ENCODE measurements around the gene PIMREG.

Gene PIMREG

DNA sequence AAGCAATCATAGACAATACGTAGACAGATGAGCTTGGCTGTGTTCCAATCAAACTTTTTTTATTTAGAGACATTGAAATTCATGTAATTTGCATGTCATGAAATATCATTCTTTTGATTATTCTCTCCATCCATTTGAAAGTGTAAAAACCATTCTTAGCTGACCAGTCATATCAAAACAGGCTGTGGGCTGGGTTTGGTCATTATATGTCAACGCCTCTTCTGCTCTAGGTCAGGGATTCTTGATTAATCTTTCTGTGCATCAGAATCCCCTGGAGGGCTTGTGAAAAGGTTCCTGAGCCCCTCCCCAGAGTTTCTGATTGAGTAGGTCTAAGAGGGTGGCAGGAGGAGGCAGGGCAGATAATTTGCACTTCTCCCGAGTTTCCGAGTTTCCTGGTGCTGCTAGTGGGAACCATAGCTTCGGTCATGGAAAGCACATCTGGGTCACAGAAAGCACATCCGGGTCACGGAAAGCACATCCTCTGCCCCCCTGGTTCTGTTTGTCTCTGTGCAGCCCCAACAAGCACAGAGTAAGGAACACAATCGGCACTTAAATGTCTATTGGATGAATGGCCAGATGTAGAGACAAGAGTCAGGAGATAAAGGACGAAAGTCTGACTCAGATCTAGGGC lies 16.4 kb downstream of the PIMREG start:
- no peak overlapping the region for H3K4me3 ChIP-seq (ENCODE audit: low read depth, low read length)
- H3K27ac ChIP-seq = no peak overlapping the region
- no peak for TF ChIP-seq CTCF (IDR thresholded peaks at IDR 0.05; ENCODE audit: low read depth, low read length)
- DNase-seq = no peak
- no peaks in the 10 kb centered on the region for H3K36me3 ChIP-seq
- no peaks in the 10 kb centered on the region for H3K27me3 ChIP-seq (ENCODE audit: insufficient read depth, low read depth, severe bottlenecking)
- no peaks in the 10 kb centered on the region for H3K9me3 ChIP-seq (ENCODE audit: severe bottlenecking)

DNA sequence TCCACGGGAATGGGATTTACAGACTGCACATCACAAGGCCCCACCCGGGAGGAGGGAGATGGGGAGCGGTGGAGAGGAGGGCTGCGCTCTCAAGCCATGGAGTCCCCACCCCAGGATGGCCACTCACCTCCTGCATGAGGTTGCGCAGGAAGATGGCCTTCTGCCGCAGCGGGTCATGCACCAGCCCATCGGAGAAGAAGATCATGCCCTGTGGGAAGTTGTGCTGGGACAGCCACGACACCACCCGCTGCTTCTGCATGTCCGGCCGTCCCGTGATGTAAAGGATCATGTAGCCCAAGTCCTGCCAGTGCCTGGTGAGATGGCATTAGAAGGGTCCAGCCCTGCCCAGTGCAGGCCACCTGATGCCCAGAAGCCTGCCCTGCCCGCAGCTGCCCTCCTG lies 17.0 kb downstream of the PIMREG start:
- TF ChIP-seq CTCF (IDR thresholded peaks at IDR 0.05; ENCODE audit: low read depth, low read length) = no peak
- DNase-seq = no peak
- no peaks in the 10 kb centered on the region for H3K36me3 ChIP-seq
- no peak overlapping the region for H3K27ac ChIP-seq
- no peaks in the 10 kb centered on the region for H3K9me3 ChIP-seq (ENCODE audit: severe bottlenecking)
- H3K4me3 ChIP-seq (ENCODE audit: low read depth, low read length) = no peak overlapping the region
- no peaks in the 10 kb centered on the region for H3K27me3 ChIP-seq (ENCODE audit: insufficient read depth, low read depth, severe bottlenecking)

- Histone ChIP-seq H3K4me3 (ENCODE audit: low read depth, low read length) (no peak overlapping the region), H3K36me3 (no peaks in the 10 kb centered on the region), H3K27me3 (ENCODE audit: insufficient read depth, low read depth, severe bottlenecking) (no peaks in the 10 kb centered on the region), H3K9me3 (ENCODE audit: severe bottlenecking) (no peaks in the 10 kb centered on the region), H3K27ac (no peak overlapping the region)
- TF ChIP-seq CTCF (IDR thresholded peaks at IDR 0.05; ENCODE audit: low read depth, low read length) = no peak
- peak; percentile 59 for DNase-seq
Measured at GRCh38 chr17:6461792-6462524, 17.7 kb downstream of the PIMREG start.

- H3K36me3 ChIP-seq = no peaks in the 10 kb centered on the region
- no peak overlapping the region for H3K4me3 ChIP-seq (ENCODE audit: low read depth, low read length)
- DNase-seq = no peak
- no peak overlapping the region for H3K27ac ChIP-seq
- TF ChIP-seq CTCF (IDR thresholded peaks at IDR 0.05; ENCODE audit: low read depth, low read length) = no peak
- H3K27me3 ChIP-seq (ENCODE audit: insufficient read depth, low read depth, severe bottlenecking) = no peaks in the 10 kb centered on the region
- H3K9me3 ChIP-seq (ENCODE audit: severe bottlenecking) = no peaks in the 10 kb centered on the region
Measured at GRCh38 chr17:6462692-6463091, 18.4 kb downstream of the PIMREG start.

DNA sequence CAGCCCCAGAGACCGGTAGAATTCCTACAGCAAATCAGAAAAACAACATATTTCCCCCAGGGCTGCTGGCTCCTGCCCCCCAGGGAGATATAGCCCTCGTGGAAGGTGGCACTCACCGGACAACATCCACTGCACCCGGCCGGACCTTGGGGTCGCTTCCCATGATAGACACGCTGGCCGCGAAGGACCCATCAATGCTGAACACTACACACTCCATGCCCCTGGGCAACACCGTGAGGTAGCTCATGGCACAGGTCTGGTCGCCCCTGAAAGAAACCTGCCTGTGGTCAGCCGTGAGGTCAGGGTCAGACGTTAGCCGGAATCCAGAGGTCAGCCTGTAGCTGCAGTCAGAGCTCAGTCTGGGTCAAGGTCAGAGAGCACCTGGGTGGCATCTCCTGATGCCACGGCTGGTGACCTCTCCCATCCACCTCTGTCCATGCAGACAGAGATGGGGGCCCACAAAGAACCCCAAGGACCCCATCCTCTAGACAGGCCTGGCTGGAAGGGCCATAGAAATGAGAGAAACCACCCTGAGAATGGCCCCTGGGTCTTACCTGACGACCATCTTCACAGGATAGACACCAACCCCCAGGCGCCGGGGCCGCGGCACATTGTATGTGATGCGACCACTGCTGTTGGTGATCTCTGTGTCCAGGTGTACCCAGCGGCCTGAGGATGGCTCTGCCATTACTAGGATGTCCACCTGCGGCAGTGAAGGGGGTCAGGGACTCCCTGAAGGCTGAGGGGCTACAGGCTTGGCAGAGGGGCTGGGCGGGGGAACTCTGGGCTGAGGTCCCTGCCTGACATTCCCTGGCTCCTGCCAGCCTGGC lies 19.6 kb downstream of the PIMREG start:
- no peak for TF ChIP-seq CTCF (IDR thresholded peaks at IDR 0.05; ENCODE audit: low read depth, low read length)
- no peaks in the 10 kb centered on the region for H3K27me3 ChIP-seq (ENCODE audit: insufficient read depth, low read depth, severe bottlenecking)
- no peaks in the 10 kb centered on the region for H3K36me3 ChIP-seq
- no peak overlapping the region for H3K4me3 ChIP-seq (ENCODE audit: low read depth, low read length)
- no peak for DNase-seq
- no peak overlapping the region for H3K27ac ChIP-seq
- no peaks in the 10 kb centered on the region for H3K9me3 ChIP-seq (ENCODE audit: severe bottlenecking)

Measured in WERI-Rb-1 (cell line).